Smooth muscle cell of the brain vasculature (primary cell): ENCODE measurements around the gene GLCE.
"Not testable (repeated sequence)": the region's sequence is repeated elsewhere in the genome, so short reads cannot be mapped to it uniquely, and the experiment has no call there.

ENCODE experiments used
- DNase-seq: peaks from one replicate; pipeline ENCODE4 v3.0.0-alpha.2; 2012; ENCODE audit warnings: low read depth, low spot score

The GLCE gene

DNA sequence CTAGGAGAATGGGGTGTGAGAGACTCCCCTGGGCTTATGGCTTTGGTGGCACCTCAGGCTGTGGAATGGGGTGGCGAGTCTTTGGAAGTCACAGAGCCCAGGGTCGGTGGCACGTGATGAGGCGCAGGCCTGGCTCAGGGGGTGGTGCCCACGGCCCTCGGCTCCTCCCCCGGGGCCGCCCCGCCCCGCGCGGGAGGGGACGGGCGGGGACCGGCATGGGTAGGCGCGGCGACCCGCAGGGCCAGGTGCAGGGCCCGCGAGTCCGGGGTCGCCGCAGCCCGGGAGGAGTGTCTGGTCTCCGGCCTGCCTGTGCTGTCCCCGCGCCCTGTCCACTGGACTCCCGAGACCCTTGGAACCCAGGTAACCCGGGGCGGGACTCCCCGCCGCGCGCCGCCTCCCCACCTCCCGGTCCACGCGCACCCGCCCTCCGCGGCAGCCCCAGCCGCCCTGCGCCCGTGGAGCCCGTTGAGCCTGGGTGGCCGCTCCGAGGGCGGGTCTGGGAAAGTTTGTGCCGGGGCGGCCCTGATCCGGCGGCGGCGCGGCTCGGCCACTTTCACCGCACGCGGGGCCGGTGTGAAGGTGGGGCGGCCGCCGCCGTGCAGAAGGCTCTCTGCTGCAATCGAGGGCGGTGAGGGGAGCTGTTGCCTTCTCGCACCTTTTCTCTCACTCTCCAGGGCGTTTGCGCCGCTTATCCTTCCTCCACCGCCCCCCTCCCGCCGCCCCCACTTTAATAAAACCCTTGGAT lies 138.4 kb downstream of the GLCE start, which contains the start of gene PAQR5:
Gene PAQR5 (plus strand): TSS at position 216 of the 745 bp plus-strand sequence. CDS start 61,169 bp downstream, outside the sequence.
- DNase-seq, result no peak

- DNase-seq, result no peak
These were observed 139.0 kb downstream of the GLCE start for GRCh38 chr15:69299451-69299886.

DNA sequence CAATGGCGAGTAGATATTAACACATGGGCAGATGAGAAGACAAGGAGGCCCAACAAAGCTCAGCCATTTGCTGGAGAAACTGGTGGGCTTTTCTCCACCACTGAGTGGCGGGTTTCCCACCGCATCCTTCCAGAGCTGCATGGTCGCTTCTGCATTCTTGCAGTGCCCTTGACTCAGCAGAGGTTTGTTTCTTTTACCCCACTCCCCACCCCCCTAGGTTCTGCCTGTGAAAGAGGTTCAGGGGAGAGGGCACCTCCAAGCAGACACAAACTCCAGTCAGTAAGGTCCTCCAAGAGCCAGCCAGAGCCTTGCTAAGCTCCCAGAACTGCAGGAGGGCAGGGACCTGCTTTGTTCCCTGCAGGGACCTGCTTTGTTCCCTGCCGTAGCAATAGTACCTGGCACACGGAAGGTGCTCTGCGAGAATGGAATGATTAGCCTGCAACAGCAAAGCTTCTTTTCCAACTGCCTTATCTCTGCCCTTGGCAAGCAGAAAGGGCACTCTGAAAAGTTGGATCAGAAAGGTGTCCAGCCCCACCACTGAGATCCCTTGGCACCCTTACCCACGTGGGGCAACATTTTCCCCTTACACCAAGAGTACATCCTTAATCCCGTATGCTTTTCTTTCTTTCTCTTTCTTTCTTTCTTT lies 139.6 kb downstream of the GLCE start:
- DNase-seq, result no peak

GRCh38 chr15:69301101-69301500 lies 140.7 kb downstream of the GLCE start:
- not testable (repeated sequence) for DNase-seq

GRCh38 chr15:69302087-69302486 lies 141.7 kb downstream of the GLCE start:
- not testable (repeated sequence) for DNase-seq

DNA sequence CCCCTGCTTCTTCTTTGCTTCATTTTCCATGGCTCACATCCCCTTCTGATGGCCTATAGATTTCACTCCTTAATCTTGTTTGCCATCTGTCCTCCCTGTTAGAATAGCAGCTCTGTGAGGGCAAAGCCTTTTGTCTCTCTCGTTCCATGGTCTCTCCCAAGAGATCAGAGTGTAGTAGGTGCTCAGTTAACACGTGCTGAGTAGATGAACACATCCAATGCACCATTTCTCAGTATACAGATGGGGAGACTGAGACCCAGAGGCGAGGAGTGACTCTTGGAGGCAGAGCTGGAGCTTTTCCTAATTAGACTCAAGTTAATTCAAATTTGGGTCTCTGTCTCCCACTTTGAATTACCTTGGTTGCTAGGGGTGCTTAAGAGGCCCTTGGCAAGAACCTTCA lies 142.5 kb downstream of the GLCE start:
- no peak for DNase-seq

DNA sequence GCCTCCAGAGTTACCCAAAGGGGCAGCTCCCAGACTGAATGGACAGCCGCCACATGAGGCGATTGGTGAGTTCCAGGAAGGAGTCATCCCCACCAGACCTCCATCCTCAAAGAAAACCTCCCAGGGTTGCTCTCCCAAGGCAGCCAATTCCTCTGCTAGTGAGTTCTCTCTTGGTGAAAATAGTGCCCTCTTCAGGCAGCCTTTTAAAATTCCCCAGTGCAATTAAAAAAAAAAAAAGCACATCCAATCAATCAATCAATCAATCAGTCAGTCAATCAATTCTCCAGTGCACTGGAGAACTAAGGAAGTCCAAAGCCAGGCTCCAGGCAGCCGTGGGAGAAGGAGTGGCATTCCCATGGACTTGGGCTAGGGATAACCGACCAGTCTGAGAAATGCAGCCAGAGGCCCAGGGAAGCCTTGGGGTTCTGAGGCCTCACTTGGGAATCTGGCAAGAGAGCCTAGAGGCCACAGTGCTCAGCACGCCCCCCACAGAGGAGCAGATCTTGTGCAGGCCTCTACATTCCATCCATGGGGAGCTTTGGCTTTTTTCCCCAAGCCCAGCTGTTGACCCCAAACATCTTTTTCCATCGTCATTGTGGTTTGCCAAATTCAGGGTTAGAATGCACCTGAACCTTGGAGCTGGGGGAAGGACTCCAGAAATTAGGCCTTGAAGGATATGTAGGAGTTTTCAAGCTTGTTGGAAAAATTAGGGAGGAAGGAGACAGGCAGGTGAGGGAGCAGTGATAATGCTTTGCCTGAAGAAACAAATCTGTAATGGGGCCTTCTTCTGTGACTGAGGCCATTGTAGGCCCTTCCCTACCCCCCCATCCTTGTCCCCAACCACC lies 143.1 kb downstream of the GLCE start:
- DNase-seq, result no peak

DNA sequence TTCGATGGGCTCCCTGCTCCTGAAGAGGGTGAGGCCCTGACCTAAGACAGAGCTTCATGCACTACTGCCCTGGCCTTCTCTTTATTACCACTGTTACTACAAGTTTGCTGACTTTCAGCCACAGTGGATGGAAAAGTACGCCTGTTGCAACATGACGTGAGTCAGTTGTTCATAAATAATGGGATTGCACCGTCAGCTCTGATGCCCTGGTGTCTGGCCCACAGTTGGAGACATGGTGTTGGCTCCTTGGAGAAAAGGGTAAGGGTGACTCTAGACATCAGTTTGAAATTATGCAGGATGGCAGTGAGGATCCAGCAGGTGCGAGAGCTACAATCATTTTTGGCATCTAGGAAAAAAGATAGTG lies 143.7 kb downstream of the GLCE start:
- DNase-seq, result peak; percentile 37

DNA sequence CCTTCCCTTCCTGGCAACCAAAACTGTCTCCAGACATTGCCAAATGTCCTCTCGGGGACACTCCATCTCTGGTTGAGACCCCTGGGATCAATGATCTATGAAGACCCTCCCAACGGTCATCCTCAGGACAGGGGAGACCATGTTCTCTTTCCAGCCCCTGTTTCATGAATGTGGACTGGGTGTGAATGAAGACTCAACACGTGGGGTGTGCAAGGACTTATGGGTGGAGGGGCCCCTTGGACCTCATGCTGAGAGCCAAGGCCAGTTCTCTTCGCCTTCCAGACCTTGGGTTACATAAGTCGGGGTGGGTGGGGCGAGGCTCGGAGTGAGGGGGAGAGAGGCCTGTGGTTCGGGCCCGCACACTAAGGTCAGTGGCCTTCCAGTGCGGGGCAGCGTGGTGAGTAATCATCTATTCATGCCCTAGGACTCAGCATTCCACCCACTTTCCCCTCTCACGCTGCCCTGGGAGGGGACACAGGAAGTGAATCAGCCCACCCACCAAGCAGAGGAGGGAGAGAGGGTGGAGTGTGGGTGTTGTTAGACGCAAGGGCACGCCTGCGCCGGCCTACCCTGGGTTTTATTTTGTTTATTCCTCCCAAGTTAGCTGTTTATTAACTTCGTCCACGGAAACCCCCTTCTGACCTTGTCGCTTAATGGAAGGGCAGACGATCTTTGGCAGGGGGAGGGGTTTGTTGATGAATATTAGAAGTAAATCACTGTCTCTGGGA lies 144.9 kb downstream of the GLCE start:
- peak; percentile 65 for DNase-seq

DNA sequence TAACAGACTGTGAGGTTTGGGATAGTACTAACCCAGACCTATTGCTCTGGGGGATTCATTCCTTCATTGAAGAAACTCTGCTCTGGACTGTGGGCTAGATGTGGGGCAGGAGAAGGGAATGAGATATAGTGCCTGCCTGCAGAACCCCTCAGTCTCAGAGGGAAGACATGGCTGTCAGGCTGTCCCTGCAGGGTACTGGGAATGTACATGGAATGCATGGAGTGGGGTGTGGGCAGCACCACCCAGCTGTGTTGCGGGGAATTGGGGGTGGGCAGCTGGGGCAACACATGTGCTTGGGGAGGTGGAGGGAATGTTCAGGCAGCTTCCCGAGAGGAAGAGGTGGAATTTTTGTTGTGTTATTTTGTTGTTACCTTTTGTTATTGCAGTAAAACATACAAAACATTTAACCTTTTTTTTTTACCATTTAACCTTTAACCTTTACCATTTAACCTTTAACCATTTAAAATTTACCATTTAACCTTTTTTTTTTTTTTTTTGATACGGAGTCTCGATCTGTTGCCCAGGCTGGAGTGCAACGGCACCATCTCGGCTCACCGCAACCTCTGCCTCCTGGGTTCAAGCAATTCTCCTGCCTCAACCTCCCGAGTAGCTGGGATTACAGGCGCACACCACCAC lies 145.6 kb downstream of the GLCE start:
- no peak for DNase-seq

GRCh38 chr15:69307939-69308338 lies 147.5 kb downstream of the GLCE start:
- DNase-seq, result no peak

GRCh38 chr15:69308949-69309348 lies 148.5 kb downstream of the GLCE start:
- DNase-seq, result no peak

DNA sequence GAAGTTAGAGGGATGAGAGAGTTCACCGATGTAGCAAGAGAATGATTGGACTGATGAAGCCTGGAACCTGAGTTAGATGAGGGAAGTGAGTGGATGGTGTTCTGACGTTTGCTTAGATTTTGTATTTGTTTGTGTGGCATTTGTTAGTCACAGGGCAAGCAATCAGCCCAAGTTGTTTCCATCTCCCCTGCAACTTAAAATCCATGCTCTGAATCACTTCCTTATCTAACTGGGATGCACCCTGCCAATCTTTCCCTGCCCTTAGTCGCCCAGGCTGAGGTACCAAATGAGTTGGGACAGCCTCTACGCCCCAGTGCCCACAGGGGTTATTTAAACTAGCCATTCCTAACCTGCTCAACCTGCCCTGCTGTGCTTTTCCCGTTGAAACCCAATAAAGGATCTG lies 150.9 kb downstream of the GLCE start:
- DNase-seq, result no peak

- DNase-seq, result no peak
These were observed 153.1 kb downstream of the GLCE start for GRCh38 chr15:69313432-69314000.

GRCh38 chr15:69314131-69314530 lies 153.7 kb downstream of the GLCE start:
- no peak for DNase-seq

- no peak for DNase-seq
These were observed 154.3 kb downstream of the GLCE start for GRCh38 chr15:69314736-69315135.

DNA sequence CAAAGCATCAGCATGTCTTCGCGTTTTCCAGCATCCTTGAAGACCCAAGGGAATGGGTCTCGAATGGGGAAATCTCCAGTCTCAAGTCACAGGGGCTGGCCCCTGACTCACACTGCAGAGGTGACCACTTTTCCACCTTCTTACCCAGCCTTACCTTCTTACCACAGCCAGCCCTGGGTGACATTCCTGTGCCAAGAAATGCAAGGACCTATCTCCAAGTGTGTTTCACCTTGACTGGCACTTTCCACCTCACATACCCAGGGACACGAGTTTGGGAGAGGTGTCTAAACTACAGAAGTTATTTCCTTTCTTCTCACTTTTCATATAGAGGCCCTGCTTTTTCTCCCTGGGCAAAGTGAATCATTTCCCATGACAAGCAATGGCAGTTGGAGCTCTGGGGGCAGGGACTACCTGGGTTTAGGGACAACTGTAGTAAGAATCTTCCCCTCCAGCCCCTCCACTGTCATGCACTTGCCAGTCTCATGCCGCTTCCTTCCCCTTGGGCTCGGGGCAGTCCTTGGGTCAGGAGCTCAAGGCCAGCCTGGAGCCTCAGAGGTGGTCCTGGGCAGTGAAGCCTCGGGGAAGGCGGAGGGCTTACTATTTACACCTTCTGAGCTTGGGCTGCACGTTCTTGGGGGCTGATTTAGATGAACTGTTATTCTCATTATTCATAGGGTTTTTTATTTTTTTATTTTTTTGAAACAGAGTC lies 155.1 kb downstream of the GLCE start:
- no peak for DNase-seq

DNA sequence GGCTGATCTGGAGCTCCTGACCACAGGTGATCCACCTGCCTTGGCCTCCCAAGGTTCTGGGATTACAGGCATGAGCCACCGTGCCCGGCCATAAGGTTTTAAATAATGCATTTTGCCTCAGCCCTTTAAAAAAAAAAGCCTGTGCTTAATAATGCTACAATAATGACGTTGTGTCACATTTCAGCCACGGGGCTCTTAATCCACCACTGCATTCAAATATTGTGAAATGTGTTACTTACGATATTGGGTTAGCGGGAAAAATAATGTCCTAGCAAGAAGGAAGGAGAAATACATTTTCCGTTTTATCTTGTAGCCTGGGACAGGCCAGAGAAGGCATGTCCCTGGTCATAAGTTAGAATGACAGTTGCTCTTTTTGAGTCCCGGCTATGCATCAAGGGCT lies 155.9 kb downstream of the GLCE start:
- no peak for DNase-seq

- no peak for DNase-seq
These were observed 157.0 kb downstream of the GLCE start for GRCh38 chr15:69317392-69317841.

DNA sequence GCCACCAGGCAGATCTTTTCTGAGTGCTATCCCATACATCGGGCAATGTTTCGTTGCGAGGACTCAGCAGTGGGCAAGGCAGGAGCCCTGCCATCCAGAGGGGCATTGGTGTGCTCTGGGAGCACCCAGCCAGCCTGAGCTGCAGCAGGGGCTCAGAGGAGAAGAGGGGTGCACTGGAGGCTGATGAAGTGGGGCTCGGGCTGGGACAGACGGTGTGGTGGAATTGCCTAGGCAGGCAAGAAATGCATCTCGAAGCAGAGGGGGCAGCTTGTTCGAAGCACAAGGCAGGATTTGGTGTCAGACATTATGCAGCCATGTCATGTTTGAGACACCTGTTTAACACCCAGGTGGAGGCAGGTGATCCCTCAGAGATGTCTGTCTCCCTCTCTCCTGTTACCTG lies 157.6 kb downstream of the GLCE start:
- no peak for DNase-seq
